Measurements from ENCODE around the gene BTRC.
A peak's percentile ranks its signal among the peaks of the same experiment; 100 is the strongest.
"Not testable (repeated sequence)": the region's sequence is repeated elsewhere in the genome, so short reads cannot be mapped to it uniquely, and the experiment has no call there.

BTRC gene

GRCh38 chr10:101353692-101354327 is at the start of gene BTRC:
BTRC (plus strand) TSS chr10:101354165; CDS start chr10:101354181, 16 bp downstream.
- peak; percentile 99 for DNase-seq

GRCh38 chr10:101304316-101304715 is 49.6 kb upstream of the BTRC start:
- no peak for DNase-seq

GRCh38 chr10:101305320-101306241 is 48.4 kb upstream of the BTRC start:
- peak; percentile 58 for DNase-seq

- DNase-seq: no peak
These were observed 45.9 kb upstream of the BTRC start for GRCh38 chr10:101308051-101308450.

GRCh38 chr10:101310529-101311184 is 43.3 kb upstream of the BTRC start:
- no peak for DNase-seq

- DNase-seq: no peak
These were observed 42.5 kb upstream of the BTRC start for GRCh38 chr10:101311185-101312066.

GRCh38 chr10:101319241-101319915 is 34.6 kb upstream of the BTRC start:
- DNase-seq: no peak

GRCh38 chr10:101321073-101321472 is 32.9 kb upstream of the BTRC start:
- DNase-seq: no peak

GRCh38 chr10:101322266-101323108 is 31.5 kb upstream of the BTRC start:
- DNase-seq: no peak

- no peak for DNase-seq
These were observed 30.5 kb upstream of the BTRC start for GRCh38 chr10:101323495-101323894.

GRCh38 chr10:101327454-101327853 is 26.5 kb upstream of the BTRC start:
- not testable (repeated sequence) for DNase-seq

- DNase-seq: no peak
These were observed 24.5 kb upstream of the BTRC start for GRCh38 chr10:101329341-101330032.

GRCh38 chr10:101330231-101330630 is 23.7 kb upstream of the BTRC start:
- DNase-seq: no peak

GRCh38 chr10:101330631-101331225 is 23.2 kb upstream of the BTRC start:
- no peak for DNase-seq

GRCh38 chr10:101331956-101332355 is 22.0 kb upstream of the BTRC start:
- DNase-seq: no peak

GRCh38 chr10:101334259-101334658 is 19.7 kb upstream of the BTRC start:
- DNase-seq: not testable (repeated sequence)

- no peak for DNase-seq
These were observed 17.6 kb upstream of the BTRC start for GRCh38 chr10:101336382-101336781.

- no peak for DNase-seq
These were observed 16.1 kb upstream of the BTRC start for GRCh38 chr10:101337836-101338235.

GRCh38 chr10:101341438-101341837 is 12.5 kb upstream of the BTRC start:
- no peak for DNase-seq

- DNase-seq: no peak
These were observed 7.8 kb upstream of the BTRC start for GRCh38 chr10:101346177-101346576.
